ENCODE data around the gene VGLL3. TPM values are rescaled to one million over a fixed set of nuclear protein-coding genes. Genes with fewer than 3 reads are reported as not detected.

Gene VGLL3
- polyA plus RNA-seq, 1 experiment, result 98.8 TPM

- no peak overlapping the region for H3K4me3 ChIP-seq (ENCODE audit: low read depth, low read length)
- no peaks in the 10 kb centered on the region for H3K36me3 ChIP-seq (ENCODE audit: control insufficient read depth, insufficient read depth, low read length)
- H3K27me3 ChIP-seq (ENCODE audit: control insufficient read depth, insufficient read depth, low read length), result no peaks in the 10 kb centered on the region
- CTCF ChIA-PET, result no interaction called here
- TF ChIP-seq CTCF (IDR thresholded peaks at IDR 0.05; ENCODE audit: insufficient read depth, low read depth, low read length), result no peak
- POLR2A ChIA-PET, result no interaction called here
- DNase-seq (ENCODE audit: low read depth), result no peak
These were observed 11.4 kb upstream of the VGLL3 start for GRCh38 chr3:87002346-87002745.

GRCh38 chr3:87001473-87002098 is 10.6 kb upstream of the VGLL3 start:
- no peak for DNase-seq (ENCODE audit: low read depth)
- no peaks in the 10 kb centered on the region for H3K36me3 ChIP-seq (ENCODE audit: control insufficient read depth, insufficient read depth, low read length)
- no peak overlapping the region for H3K4me3 ChIP-seq (ENCODE audit: low read depth, low read length)
- ChIA-PET POLR2A (no interaction called here), CTCF (no interaction called here)
- TF ChIP-seq CTCF (IDR thresholded peaks at IDR 0.05; ENCODE audit: insufficient read depth, low read depth, low read length), result no peak
- H3K27me3 ChIP-seq (ENCODE audit: control insufficient read depth, insufficient read depth, low read length), result no peaks in the 10 kb centered on the region

GRCh38 chr3:87000940-87001339 is 10.0 kb upstream of the VGLL3 start:
- Histone ChIP-seq H3K27me3 (ENCODE audit: control insufficient read depth, insufficient read depth, low read length) (no peaks in the 10 kb centered on the region), H3K4me3 (ENCODE audit: low read depth, low read length) (no peak overlapping the region), H3K36me3 (ENCODE audit: control insufficient read depth, insufficient read depth, low read length) (no peaks in the 10 kb centered on the region)
- ChIA-PET POLR2A (no interaction called here), CTCF (no interaction called here)
- TF ChIP-seq CTCF (IDR thresholded peaks at IDR 0.05; ENCODE audit: insufficient read depth, low read depth, low read length), result no peak
- DNase-seq (ENCODE audit: low read depth), result no peak

DNA sequence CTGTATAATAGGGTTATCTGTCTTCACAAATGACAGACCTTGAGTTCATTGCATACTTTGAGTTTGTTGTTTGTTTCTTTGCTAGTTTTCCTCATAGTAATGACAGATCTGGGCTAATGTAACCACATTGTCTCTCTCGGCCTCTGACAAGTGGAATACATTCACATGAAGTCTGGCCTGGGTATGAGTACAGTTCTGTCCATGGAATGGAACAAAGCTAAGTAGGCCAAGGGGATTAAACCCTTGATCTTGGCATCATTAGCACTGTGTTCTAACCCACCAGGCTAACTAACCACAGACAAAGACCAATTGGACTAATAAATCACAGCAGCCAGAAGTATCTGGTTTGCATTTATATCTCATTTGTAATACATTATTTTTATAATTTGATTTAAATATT is 7.6 kb upstream of the VGLL3 start:
- CTCF ChIA-PET, result interaction anchor here (1.7 kb wide), 1 partner anchor 85 kb away, joined by 4 read pairs; no protein-coding TSS in a partner anchor
- Histone ChIP-seq H3K36me3 (ENCODE audit: control insufficient read depth, insufficient read depth, low read length) (no peaks in the 10 kb centered on the region), H3K27me3 (ENCODE audit: control insufficient read depth, insufficient read depth, low read length) (no peaks in the 10 kb centered on the region), H3K4me3 (ENCODE audit: low read depth, low read length) (no peak overlapping the region)
- TF ChIP-seq CTCF (IDR thresholded peaks at IDR 0.05; ENCODE audit: insufficient read depth, low read depth, low read length), result no peak
- DNase-seq (ENCODE audit: low read depth), result no peak
- POLR2A ChIA-PET, result no interaction called here

- TF ChIP-seq CTCF (IDR thresholded peaks at IDR 0.05; ENCODE audit: insufficient read depth, low read depth, low read length), result no peak
- POLR2A ChIA-PET, result no interaction called here
These were observed 5.5 kb upstream of the VGLL3 start for GRCh38 chr3:86996261-86996955.

More at GRCh38 chr3:86996261-86996955, 5.5 kb upstream of the VGLL3 start:
- CTCF ChIA-PET, result interaction anchor here (0.8 to 1.0 kb wide), 2 partner anchors 10 to 59 kb away, joined by 3 to 5 read pairs; no protein-coding TSS in a partner anchor
- no peaks in the 10 kb centered on the region for H3K27me3 ChIP-seq (ENCODE audit: control insufficient read depth, insufficient read depth, low read length)
- H3K4me3 ChIP-seq (ENCODE audit: low read depth, low read length), result no peak overlapping the region
- H3K36me3 ChIP-seq (ENCODE audit: control insufficient read depth, insufficient read depth, low read length), result no peaks in the 10 kb centered on the region
- DNase-seq (ENCODE audit: low read depth), result no peak
